Immature natural killer cell (primary cell): ENCODE measurements around the gene FHIT. TPM values are rescaled to one million over a fixed set of nuclear protein-coding genes. Genes with fewer than 3 reads are reported as not detected.

Source experiments
- DNase-seq, 3 donors: peaks; one replicate each; pipeline ENCODE4 v3.0.0; 2022; ENCODE audit warnings: mixed read lengths in 1 of 3
- H3K27ac Mint-ChIP-seq, 6 donors: one replicate each; pipeline ENCODE4 v1.8.0; 2020; ENCODE audit warnings: mixed read lengths in 6 of 6, mild to moderate bottlenecking in 5 of 6, inconsistent platforms in 4 of 6, moderate library complexity in 3 of 6
- H3K27me3 Mint-ChIP-seq, 3 donors: one replicate each; pipeline ENCODE4 v1.8.0; 2020 to 2021; ENCODE audit warnings: low read depth in 3 of 3, mild to moderate bottlenecking in 3 of 3, mixed read lengths in 3 of 3, moderate library complexity in 3 of 3, inconsistent platforms in 1 of 3
- H3K36me3 Mint-ChIP-seq, 3 donors: one replicate each; pipeline ENCODE4 v1.8.0; 2020; ENCODE audit warnings: mixed read lengths in 3 of 3, inconsistent platforms in 2 of 3, mild to moderate bottlenecking in 2 of 3
- H3K4me1 Mint-ChIP-seq, 2 donors: one replicate each; pipeline ENCODE4 v1.8.0; 2020; ENCODE audit warnings: inconsistent platforms in 2 of 2, mild to moderate bottlenecking in 2 of 2, mixed read lengths in 2 of 2, moderate library complexity in 1 of 2
- H3K4me3 Mint-ChIP-seq, 5 donors: one replicate each; pipeline ENCODE4 v1.8.0; 2020; ENCODE audit warnings: mild to moderate bottlenecking in 5 of 5, mixed read lengths in 5 of 5, inconsistent platforms in 3 of 5, moderate library complexity in 3 of 5
- H3K9me3 Mint-ChIP-seq, 6 donors: one replicate each; pipeline ENCODE4 v1.8.0; 2020; ENCODE audit warnings: mild to moderate bottlenecking in 6 of 6, mixed read lengths in 6 of 6, inconsistent platforms in 4 of 6, moderate library complexity in 3 of 6
- polyA plus RNA-seq, 3 donors: library from polyadenylated mRNA; unstranded; fragments of 300-500 nt; fragmentation: Illumina TruSeq; gene quantifications; one replicate each; pipeline ENCODE4 v1.2.3, GENCODE V29; 2021

Gene FHIT
- polyA plus RNA-seq, 3 donors from 2014 or later, result 2.5 to 8.8 (median 3.9) TPM

DNA sequence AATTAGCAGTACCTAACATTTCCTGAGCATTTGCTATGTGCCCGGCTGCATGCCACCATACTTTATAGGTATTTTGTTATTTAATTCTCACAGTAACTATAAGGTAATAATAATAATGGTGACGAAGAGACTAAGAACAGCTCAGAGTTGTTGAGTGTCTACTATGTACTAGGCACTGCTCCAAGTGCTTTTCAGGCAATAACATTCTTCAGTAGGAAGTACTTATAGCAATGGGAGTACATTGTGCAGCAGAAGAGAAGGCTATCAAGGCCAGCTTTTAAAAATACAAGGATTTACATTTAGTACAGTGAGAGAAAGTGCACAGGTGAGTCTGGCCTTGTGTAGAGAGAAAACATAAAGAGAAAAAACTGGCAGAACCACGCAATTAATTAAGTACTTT is 647.4 kb downstream of the FHIT start:
- H3K27me3 Mint-ChIP-seq, result peaks cover 0 to 2% (median 0%) of the 10 kb centered on the region in 3 donors
- H3K9me3 Mint-ChIP-seq, result peaks cover 0 to 3% (median 0%) of the 10 kb centered on the region in 6 donors
- no peaks in the 10 kb centered on the region for H3K36me3 Mint-ChIP-seq
- H3K27ac Mint-ChIP-seq, result no peak overlapping the region
- DNase-seq, result no peak
- H3K4me3 Mint-ChIP-seq, result no peak overlapping the region
- peaks cover 3 to 17% of the 10 kb centered on the region in 2 donors for H3K4me1 Mint-ChIP-seq

DNA sequence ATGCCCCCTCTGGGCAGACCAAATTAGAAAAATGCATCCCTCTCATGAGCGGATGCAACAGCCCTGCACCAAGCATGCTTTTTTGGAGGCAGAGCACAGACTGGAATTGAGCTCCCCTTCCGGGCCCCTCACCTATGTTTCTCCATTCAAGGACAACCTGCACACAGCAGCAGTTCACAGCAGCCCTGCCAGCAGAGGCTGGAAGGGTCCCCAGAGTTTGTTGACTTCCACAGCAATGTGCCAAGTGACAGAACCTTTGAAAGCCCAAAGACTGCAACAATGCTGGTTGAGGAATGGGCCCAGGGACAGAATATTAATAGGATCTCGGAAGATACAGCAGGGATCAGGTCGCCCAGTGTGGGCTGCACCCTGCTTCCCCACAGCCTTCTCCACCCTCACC is 650.4 kb downstream of the FHIT start:
- Mint-ChIP-seq H3K4me3 (no peak overlapping the region), H3K27me3 (peaks cover 0 to 3% (median 0%) of the 10 kb centered on the region in 3 donors), H3K9me3 (no peaks in the 10 kb centered on the region), H3K27ac (no peak overlapping the region), H3K4me1 (peaks cover 3 to 17% of the 10 kb centered on the region in 2 donors), H3K36me3 (no peaks in the 10 kb centered on the region)
- no peak for DNase-seq

GRCh38 chr3:60599586-60599985 is 651.7 kb downstream of the FHIT start:
- peaks cover 0 to 3% (median 0%) of the 10 kb centered on the region in 3 donors for H3K27me3 Mint-ChIP-seq
- H3K27ac Mint-ChIP-seq, result no peak overlapping the region
- H3K36me3 Mint-ChIP-seq, result no peaks in the 10 kb centered on the region
- peaks cover 0 to 1% (median 0%) of the 10 kb centered on the region in 6 donors for H3K9me3 Mint-ChIP-seq
- H3K4me1 Mint-ChIP-seq, result peaks cover 6 to 21% of the 10 kb centered on the region in 2 donors
- no peak for DNase-seq
- no peak overlapping the region for H3K4me3 Mint-ChIP-seq

GRCh38 chr3:60598671-60599070 is 652.6 kb downstream of the FHIT start:
- no peak overlapping the region for H3K4me3 Mint-ChIP-seq
- H3K36me3 Mint-ChIP-seq, result no peaks in the 10 kb centered on the region
- H3K27ac Mint-ChIP-seq, result no peak overlapping the region
- H3K4me1 Mint-ChIP-seq, result peaks cover 11 to 30% of the 10 kb centered on the region in 2 donors
- H3K27me3 Mint-ChIP-seq, result peaks cover 0 to 3% (median 2%) of the 10 kb centered on the region in 3 donors
- peaks cover 0 to 1% (median 0%) of the 10 kb centered on the region in 6 donors for H3K9me3 Mint-ChIP-seq
- no peak for DNase-seq

GRCh38 chr3:60594025-60594424 is 657.2 kb downstream of the FHIT start:
- Mint-ChIP-seq H3K27me3 (peaks cover 1 to 3% (median 2%) of the 10 kb centered on the region in 3 donors), H3K36me3 (no peaks in the 10 kb centered on the region)

GRCh38 chr3:60591267-60591666 is 660.0 kb downstream of the FHIT start:
- Mint-ChIP-seq H3K36me3 (no peaks in the 10 kb centered on the region), H3K4me3 (no peak overlapping the region), H3K27me3 (peaks cover 0 to 2% (median 1%) of the 10 kb centered on the region in 3 donors), H3K9me3 (peaks cover 0 to 4% (median 0%) of the 10 kb centered on the region in 6 donors), H3K27ac (no peak overlapping the region), H3K4me1 (peaks cover 11 to 18% of the 10 kb centered on the region in 2 donors)
- DNase-seq, result no peak

More at GRCh38 chr3:60594025-60594424, 657.2 kb downstream of the FHIT start:
- Mint-ChIP-seq H3K27ac (no peak overlapping the region), H3K4me1 (peaks cover 11 to 18% of the 10 kb centered on the region in 2 donors), H3K9me3 (peaks cover 0 to 1% (median 0%) of the 10 kb centered on the region in 6 donors), H3K4me3 (peak overlapping the region in 1 of 5 donors; percentile 14)
- no peak for DNase-seq

DNA sequence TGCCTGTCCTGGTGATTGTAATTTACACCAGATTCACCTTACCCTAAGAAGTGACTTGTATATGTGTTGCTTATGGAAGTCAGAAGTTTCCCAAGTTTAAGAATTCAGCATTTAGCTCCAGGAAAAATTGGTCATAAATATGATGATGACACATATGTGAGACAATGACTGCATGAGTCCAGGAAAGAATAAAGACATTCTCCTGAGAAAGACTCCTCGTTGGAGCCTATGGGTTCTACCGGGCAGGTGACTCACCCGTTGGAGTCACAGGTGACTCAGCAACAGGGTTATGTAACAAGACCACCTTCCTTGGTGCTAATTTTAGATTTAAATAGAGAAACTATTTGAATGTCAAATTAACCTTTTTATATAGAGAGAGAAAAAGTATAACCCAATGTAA is 662.4 kb downstream of the FHIT start:
- Mint-ChIP-seq H3K36me3 (no peaks in the 10 kb centered on the region), H3K4me3 (no peak overlapping the region), H3K27ac (no peak overlapping the region), H3K27me3 (peaks cover 0 to 1% (median 0%) of the 10 kb centered on the region in 3 donors), H3K9me3 (peaks cover 0 to 2% (median 0%) of the 10 kb centered on the region in 6 donors), H3K4me1 (peaks cover 4 to 6% of the 10 kb centered on the region in 2 donors)
- no peak for DNase-seq

GRCh38 chr3:60585918-60586317 is 665.3 kb downstream of the FHIT start:
- Mint-ChIP-seq H3K27ac (no peak overlapping the region), H3K4me3 (no peak overlapping the region), H3K36me3 (no peaks in the 10 kb centered on the region), H3K9me3 (peaks cover 0 to 2% (median 0%) of the 10 kb centered on the region in 6 donors), H3K27me3 (peaks cover 0 to 1% (median 0%) of the 10 kb centered on the region in 3 donors), H3K4me1 (no peaks in the 10 kb centered on the region)
- no peak for DNase-seq

- H3K36me3 Mint-ChIP-seq, result no peaks in the 10 kb centered on the region
- DNase-seq, result no peak
- no peaks in the 10 kb centered on the region for H3K27me3 Mint-ChIP-seq
- no peak overlapping the region for H3K4me3 Mint-ChIP-seq
- peaks cover 0 to 2% (median 0%) of the 10 kb centered on the region in 6 donors for H3K9me3 Mint-ChIP-seq
- H3K27ac Mint-ChIP-seq, result no peak overlapping the region
- H3K4me1 Mint-ChIP-seq, result no peaks in the 10 kb centered on the region
These were observed 667.0 kb downstream of the FHIT start for GRCh38 chr3:60584250-60584649.

DNA sequence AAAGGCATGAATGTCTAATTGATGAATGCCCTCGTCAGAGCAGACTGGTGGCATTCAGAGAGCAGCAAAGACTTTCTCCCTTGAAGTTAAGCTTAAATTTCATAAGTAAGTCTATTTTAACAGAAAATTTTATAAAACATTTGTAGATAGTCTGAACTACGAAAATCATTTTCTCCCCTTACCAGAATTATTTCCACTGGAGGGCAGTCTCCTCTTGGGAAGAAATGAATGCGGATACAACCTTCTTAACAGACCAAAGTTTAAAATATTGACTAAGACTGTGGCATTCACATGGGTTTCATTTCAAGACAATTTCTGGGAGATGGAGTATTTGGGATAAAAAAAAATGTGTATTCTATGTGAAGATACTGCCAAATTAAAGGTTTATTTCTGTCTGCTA is 669.0 kb downstream of the FHIT start:
- no peak for DNase-seq
- peaks cover 0 to 2% (median 0%) of the 10 kb centered on the region in 6 donors for H3K9me3 Mint-ChIP-seq
- H3K27ac Mint-ChIP-seq, result no peak overlapping the region
- no peaks in the 10 kb centered on the region for H3K27me3 Mint-ChIP-seq
- H3K4me1 Mint-ChIP-seq, result no peaks in the 10 kb centered on the region
- no peaks in the 10 kb centered on the region for H3K36me3 Mint-ChIP-seq
- no peak overlapping the region for H3K4me3 Mint-ChIP-seq

- no peaks in the 10 kb centered on the region for H3K36me3 Mint-ChIP-seq
- H3K9me3 Mint-ChIP-seq, result no peaks in the 10 kb centered on the region
- no peak overlapping the region for H3K27ac Mint-ChIP-seq
- no peak overlapping the region for H3K4me3 Mint-ChIP-seq
- H3K27me3 Mint-ChIP-seq, result peaks cover 0 to 2% (median 0%) of the 10 kb centered on the region in 3 donors
- no peaks in the 10 kb centered on the region for H3K4me1 Mint-ChIP-seq
- DNase-seq, result no peak
These were observed 670.4 kb downstream of the FHIT start for GRCh38 chr3:60580809-60581208.

GRCh38 chr3:60579734-60580133 is 671.5 kb downstream of the FHIT start:
- H3K27me3 Mint-ChIP-seq, result peaks cover 0 to 2% (median 0%) of the 10 kb centered on the region in 3 donors

GRCh38 chr3:60578936-60579335 is 672.3 kb downstream of the FHIT start:
- Mint-ChIP-seq H3K36me3 (no peaks in the 10 kb centered on the region), H3K27ac (no peak overlapping the region), H3K4me3 (no peak overlapping the region), H3K9me3 (no peaks in the 10 kb centered on the region), H3K27me3 (peaks cover 0 to 2% (median 0%) of the 10 kb centered on the region in 3 donors), H3K4me1 (no peaks in the 10 kb centered on the region)
- DNase-seq, result no peak

More at GRCh38 chr3:60579734-60580133, 671.5 kb downstream of the FHIT start:
- no peak for DNase-seq
- H3K9me3 Mint-ChIP-seq, result no peaks in the 10 kb centered on the region
- H3K4me3 Mint-ChIP-seq, result no peak overlapping the region
- no peaks in the 10 kb centered on the region for H3K4me1 Mint-ChIP-seq
- H3K36me3 Mint-ChIP-seq, result no peaks in the 10 kb centered on the region
- no peak overlapping the region for H3K27ac Mint-ChIP-seq

DNA sequence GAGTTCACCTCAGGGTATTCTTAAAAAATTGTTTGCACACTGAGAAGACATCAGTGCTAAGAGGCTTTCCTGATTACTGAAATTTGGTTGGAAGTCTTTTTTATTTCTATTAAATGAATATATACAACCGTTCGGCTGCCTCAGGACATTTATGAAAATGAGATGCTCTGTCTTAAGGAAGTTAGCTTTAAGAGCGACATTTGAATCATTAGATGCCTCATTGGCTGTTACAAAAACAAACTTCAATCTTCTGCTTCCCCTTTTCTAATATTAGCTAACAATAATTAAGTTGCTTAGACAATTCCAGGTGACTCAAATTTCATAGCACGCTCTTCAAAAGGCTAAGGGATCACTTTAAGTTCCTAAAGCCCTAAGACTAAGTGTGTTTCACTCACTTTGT is 673.7 kb downstream of the FHIT start:
- Mint-ChIP-seq H3K27me3 (peaks cover 0 to 2% (median 0%) of the 10 kb centered on the region in 3 donors), H3K36me3 (no peaks in the 10 kb centered on the region), H3K27ac (no peak overlapping the region), H3K9me3 (no peaks in the 10 kb centered on the region), H3K4me1 (no peaks in the 10 kb centered on the region), H3K4me3 (no peak overlapping the region)
- no peak for DNase-seq

- Mint-ChIP-seq H3K36me3 (no peaks in the 10 kb centered on the region), H3K4me1 (no peaks in the 10 kb centered on the region), H3K27me3 (peaks cover 0 to 2% (median 0%) of the 10 kb centered on the region in 3 donors), H3K9me3 (no peaks in the 10 kb centered on the region), H3K4me3 (no peak overlapping the region), H3K27ac (no peak overlapping the region)
- no peak for DNase-seq
These were observed 675.5 kb downstream of the FHIT start for GRCh38 chr3:60575718-60576272.
